HG02678 (cell line): ENCODE data around the gene OLFML1.

Experiments
- ATAC-seq: cut with Tn5 transposase; IDR thresholded peaks from one replicate; pipeline ENCODE4 v1.9.1; 2021; ENCODE audit warnings: mild to moderate bottlenecking, moderate library complexity; ENCODE audit not compliant: unreplicated experiment

The OLFML1 gene

DNA sequence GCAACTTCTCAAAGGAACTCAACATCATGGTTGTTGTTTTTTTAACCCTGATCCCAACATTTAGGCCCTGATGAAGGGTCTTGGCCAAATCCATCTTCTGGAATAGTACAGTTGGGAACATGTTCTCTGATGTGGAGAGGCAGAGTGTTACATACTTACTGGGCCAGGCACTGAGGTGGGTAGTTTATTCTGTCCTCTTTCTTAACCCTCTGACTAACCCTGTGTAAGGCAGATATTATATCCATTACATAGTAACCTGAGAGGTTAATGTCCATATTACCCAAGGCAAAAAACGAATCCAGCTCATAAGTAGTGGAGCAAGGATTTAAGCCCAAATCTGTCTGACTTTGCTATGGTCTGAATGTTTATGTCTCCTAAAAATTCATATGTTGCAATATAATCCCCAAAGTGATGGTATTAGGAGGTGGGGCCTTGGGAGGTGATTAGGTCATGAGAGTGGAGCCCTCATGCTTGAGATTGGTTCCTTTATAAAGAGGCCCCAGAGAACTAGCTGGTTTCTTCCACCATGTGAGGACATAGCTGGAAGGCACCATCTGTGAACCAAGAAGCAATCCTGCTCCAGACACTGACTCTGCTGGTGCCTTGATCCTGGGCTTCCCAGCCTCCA is 44.8 kb downstream of the OLFML1 start:
- no peak for ATAC-seq

- no peak for ATAC-seq
Measured at GRCh38 chr11:7531011-7531410, 45.7 kb downstream of the OLFML1 start.

DNA sequence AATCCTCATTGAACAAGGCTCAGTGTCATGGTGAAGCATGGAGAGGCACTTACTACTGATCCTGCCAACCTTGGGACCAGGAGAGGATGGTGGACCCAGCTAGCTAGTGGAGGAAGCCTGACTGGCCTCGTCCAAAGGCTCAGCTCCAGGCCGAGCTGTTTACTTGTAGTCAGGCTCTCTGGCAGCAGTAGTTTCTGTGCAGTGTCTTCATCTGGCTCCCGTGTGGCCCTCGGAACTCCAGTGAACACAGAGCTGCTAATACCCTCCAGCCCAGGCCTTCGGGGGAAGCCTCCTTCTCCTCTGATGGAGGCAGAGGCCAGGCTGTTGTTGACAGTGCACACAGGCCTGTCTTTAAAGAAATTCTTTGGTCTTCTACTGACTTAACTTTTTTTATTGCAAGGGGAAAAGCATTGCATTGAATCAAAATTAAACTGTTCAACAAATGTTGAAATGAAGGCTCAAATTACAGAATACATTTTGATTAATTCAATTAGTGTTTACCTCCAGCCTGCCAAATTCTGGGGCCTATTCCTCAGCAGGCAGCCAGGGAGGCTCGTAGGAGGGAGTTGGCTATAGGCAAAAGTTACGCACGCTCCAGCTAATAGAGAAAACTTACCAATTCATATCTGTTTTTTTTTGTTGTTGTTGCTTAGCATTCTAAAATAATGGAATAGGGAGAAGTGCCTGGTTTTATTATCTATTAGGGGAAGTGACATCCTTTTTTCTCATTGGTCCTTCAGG is 47.3 kb downstream of the OLFML1 start:
- no peak for ATAC-seq

DNA sequence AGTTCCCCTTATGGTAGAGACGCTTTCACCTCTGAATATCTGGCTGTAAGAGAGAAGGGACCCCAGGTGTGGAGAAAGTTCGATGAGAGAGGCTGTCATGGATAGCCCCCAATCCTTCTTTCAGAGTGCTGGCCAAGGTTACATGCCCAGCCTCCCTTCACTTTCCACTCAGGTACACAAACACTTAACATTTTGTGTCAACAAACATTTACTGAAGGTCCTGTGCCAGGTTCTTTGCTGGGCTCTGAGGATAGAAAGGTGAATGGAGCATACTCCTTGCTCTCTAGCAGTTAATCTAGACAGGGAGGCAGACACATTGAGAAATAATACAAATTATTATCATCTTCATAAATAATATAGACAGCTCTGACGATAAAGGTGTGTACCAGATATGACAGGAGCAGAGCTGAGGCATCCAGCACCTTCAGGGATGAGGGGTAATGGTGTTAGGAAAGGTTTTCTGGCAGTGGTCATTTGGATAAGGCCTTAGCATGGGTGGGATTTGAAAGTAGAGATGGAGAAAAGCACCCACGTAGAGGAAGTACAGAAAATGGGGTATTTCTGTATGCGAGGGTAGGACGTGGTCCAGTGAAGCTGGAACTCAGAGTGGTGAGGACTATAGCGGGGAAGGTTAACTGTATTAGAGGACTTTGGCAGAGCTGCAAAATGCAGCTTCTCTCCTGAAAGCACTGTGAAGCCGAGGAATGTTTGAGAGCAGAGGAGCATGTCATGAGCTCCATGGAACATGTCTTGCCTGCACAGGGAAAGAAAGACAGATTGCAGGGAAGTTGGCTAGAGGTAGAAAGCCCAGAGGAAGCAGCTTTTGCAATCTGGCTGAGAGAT is 48.1 kb downstream of the OLFML1 start:
- peak; percentile 28 for ATAC-seq

GRCh38 chr11:7534042-7534378 is 48.7 kb downstream of the OLFML1 start:
- ATAC-seq: peak; percentile 55

GRCh38 chr11:7536100-7536499 is 50.8 kb downstream of the OLFML1 start:
- ATAC-seq: no peak

DNA sequence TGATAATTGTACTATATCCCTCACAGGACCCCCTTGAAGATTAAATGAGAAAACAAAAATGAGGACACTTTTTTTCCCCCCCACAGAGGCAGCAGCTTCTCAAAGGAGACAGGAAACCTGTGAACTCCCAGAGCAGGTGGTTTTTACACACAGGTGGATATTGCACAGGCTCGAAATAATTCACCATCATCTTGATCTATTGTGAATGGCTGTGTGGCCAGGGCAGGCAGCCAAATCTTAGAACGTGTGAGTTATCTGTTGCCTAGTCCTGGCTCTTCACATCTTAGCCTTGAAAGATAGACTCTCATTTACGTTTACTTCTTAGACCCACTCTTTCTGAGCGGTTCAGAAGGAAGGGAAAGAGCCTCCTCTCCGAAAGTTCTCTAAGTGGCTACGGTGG is 52.0 kb downstream of the OLFML1 start:
- ATAC-seq: no peak

GRCh38 chr11:7538031-7538430 is 52.7 kb downstream of the OLFML1 start:
- no peak for ATAC-seq

- no peak for ATAC-seq
Measured at GRCh38 chr11:7538466-7539454, 53.5 kb downstream of the OLFML1 start.

GRCh38 chr11:7540830-7541555 is 55.7 kb downstream of the OLFML1 start:
- no peak for ATAC-seq

DNA sequence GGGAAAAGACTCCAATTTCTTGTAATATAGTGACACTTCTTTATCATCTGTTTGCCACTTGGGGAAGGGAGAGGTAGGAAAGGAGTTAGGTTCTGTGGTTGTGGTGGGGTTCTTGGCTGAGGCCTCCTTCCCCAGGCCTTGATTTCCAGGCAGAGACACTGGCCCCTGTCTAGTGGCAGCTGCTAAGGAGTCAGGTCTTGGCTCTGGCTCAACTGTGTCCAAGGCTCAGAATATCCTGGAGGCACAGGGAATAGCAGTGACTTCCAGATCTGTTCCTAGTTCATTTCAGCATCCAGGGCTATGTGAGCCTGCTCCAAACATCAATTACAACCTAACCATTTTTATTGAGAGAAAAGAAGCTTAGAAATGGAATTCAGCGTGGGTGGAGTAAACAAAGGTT is 58.0 kb downstream of the OLFML1 start:
- ATAC-seq: no peak

GRCh38 chr11:7544021-7544420 is 58.7 kb downstream of the OLFML1 start:
- ATAC-seq: no peak

- no peak for ATAC-seq
Measured at GRCh38 chr11:7545611-7546010, 60.3 kb downstream of the OLFML1 start.

- no peak for ATAC-seq
Measured at GRCh38 chr11:7546324-7546791, 61.1 kb downstream of the OLFML1 start.

GRCh38 chr11:7547687-7548086 is 62.4 kb downstream of the OLFML1 start:
- no peak for ATAC-seq

DNA sequence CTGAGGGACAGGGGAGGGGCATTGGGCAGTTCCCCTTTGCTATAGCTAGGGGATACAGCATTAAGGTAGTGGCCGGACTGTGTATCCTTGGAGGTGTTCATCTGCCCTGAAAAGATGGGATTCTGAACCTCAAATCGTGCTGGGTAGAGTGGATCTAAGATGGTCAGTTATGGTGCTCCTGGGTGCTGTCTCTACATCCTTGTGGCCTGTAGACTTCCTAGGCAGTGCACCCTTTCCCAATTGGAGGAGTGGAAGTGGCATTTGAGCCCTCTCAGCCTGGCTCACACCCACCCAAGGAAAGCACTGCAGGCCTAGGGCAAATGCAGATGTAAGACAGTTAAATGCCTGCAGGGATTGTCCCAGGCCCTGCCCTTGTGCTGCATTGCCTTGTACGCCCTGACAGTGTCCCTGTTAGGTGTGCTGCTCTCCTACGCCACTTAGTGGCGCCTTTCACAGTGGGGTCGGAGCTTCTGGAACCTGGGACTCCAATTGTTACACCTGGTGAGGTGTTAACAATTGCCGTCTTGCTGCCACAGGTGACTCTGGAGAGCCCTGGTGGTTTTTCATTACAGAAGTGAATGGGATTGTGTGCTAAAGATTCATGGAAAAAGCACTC is 63.5 kb downstream of the OLFML1 start:
- ATAC-seq: peak; percentile 86

DNA sequence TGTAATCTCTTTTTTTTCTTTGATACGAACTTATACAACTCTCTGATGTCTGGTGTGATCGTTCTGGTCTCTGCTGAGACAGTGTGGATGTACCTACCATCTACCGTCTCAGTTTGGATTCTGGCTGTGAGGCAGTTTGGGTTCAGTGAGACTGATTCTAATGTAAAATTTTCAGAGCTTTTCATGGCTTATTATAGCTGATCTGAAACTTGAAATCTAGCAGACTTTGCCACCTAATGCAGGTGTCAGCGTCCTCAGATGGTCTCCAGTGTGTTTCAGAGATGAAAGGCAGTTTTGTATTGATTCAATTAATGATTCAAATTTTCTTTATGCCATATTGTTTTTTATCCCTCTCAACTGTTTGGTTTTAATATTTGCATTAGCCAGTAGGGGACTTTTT is 64.4 kb downstream of the OLFML1 start:
- ATAC-seq: no peak

- ATAC-seq: no peak
Measured at GRCh38 chr11:7551571-7551970, 66.3 kb downstream of the OLFML1 start.

GRCh38 chr11:7552666-7553065 is 67.4 kb downstream of the OLFML1 start:
- ATAC-seq: no peak
